ENCODE data around the gene SUPT4H1. TPM values are rescaled to one million over a fixed set of nuclear protein-coding genes. Genes with fewer than 3 reads are reported as not detected.

The SUPT4H1 gene
- total and polyA plus RNA-seq, 9 of the 15 experiments (the other 6 are each of a cell fraction or from before 2014, with no cell fraction given), result 62.1 to 320 (median 117) TPM

DNA sequence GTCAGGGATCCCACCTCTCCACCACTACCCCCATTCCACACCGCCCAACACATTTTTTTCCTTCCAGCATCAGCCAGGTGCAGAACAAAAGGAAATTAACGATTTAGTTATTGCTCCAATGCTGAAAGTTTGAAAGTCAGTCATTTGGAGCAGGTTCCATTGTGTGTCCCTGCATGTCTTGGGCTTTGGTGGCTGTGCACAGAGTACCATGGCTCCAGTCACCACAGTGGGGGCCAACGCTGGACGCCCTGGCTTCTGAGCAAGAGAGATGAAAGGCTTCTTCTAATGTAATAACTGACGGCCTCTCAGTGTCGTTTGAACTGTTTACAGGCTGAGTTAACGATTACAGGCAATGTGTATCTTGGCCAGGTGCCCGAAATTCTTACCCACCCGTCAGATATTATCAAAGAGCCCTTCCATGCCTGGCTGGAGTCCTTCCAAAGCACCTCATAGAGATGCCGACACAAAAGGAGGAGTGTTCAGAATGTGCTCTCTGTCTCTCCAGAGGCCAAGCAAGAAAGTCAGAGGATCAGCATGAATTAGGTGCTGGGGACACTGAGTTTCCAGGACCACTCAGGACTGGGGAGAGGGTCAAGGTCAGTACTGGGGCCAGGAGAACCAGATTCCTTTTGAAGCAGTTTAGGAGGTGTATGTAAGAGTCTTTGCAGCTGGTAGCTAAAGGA, 39.4 kb upstream of the SUPT4H1 start (continued):
- TF ChIP-seq, protein P1, sequence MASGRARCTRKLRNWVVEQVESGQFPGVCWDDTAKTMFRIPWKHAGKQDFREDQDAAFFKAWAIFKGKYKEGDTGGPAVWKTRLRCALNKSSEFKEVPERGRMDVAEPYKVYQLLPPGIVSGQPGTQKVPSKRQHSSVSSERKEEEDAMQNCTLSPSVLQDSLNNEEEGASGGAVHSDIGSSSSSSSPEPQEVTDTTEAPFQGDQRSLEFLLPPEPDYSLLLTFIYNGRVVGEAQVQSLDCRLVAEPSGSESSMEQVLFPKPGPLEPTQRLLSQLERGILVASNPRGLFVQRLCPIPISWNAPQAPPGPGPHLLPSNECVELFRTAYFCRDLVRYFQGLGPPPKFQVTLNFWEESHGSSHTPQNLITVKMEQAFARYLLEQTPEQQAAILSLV (tag; IDR thresholded peaks at IDR 0.05), result no peak
- TF ChIP-seq, protein P2, sequence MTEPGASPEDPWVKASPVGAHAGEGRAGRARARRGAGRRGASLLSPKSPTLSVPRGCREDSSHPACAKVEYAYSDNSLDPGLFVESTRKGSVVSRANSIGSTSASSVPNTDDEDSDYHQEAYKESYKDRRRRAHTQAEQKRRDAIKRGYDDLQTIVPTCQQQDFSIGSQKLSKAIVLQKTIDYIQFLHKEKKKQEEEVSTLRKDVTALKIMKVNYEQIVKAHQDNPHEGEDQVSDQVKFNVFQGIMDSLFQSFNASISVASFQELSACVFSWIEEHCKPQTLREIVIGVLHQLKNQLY (CRISPR knock-in tag; conservative IDR thresholded peaks at IDR 0.05), result no peak
- peak; percentile 36; the same call in 1 of the 2 replicates for TF ChIP-seq CBFA2T2 (conservative IDR thresholded peaks at IDR 0.05)
- TF ChIP-seq, protein P3, sequence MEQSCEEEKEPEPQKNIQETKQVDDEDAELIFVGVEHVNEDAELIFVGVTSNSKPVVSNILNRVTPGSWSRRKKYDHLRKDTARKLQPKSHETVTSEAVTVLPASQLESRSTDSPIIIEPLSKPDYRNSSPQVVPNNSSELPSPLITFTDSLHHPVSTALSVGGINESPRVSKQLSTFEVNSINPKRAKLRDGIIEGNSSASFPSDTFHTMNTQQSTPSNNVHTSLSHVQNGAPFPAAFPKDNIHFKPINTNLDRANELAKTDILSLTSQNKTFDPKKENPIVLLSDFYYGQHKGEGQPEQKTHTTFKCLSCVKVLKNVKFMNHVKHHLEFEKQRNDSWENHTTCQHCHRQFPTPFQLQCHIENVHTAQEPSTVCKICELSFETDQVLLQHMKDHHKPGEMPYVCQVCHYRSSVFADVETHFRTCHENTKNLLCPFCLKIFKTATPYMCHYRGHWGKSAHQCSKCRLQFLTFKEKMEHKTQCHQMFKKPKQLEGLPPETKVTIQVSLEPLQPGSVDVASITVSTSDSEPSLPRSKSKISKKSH (CRISPR knock-in tag; IDR thresholded peaks at IDR 0.05), result no peak
- TF ChIP-seq ZNF324 (CRISPR knock-in tag; IDR thresholded peaks at IDR 0.05), result no peak
- peak; percentile 41; the same call in 1 of the 2 replicates for TF ChIP-seq FOXJ2 (tag; IDR thresholded peaks at IDR 0.05)
- no peak for TF ChIP-seq ZSCAN32 (CRISPR knock-in tag; IDR thresholded peaks at IDR 0.05)
- TF ChIP-seq ZC3H11A (IDR thresholded peaks at IDR 0.05; ENCODE audit: low read depth, low read length), result no peak
- no peak for TF ChIP-seq U2AF2 (optimal IDR thresholded peaks at IDR 0.05; ENCODE audit: low read depth, low read length)
- no peak for TF ChIP-seq TGIF2 (CRISPR knock-in tag; IDR thresholded peaks at IDR 0.05)
- TF ChIP-seq L3MBTL2 (IDR thresholded peaks at IDR 0.05), result 0 out of 2 replicates have a peak, but pooled peaks have one; percentile 14
- TF ChIP-seq JUN (IDR thresholded peaks at IDR 0.05; ENCODE audit: borderline replicate concordance, low read depth, low read length), result peak; percentile 12; the same call in 1 of the 2 replicates
- TF ChIP-seq JUN (CRISPR knock-in tag; IDR thresholded peaks at IDR 0.05; ENCODE audit: borderline replicate concordance), result no peak
- TF ChIP-seq FOSL1 (tag; conservative IDR thresholded peaks at IDR 0.05), result peak; percentile 35; the same call in 1 of the 2 replicates
- no peak for TF ChIP-seq PHF8 (IDR thresholded peaks at IDR 0.05; ENCODE audit: borderline replicate concordance, low read length)
- TF ChIP-seq, protein P4, sequence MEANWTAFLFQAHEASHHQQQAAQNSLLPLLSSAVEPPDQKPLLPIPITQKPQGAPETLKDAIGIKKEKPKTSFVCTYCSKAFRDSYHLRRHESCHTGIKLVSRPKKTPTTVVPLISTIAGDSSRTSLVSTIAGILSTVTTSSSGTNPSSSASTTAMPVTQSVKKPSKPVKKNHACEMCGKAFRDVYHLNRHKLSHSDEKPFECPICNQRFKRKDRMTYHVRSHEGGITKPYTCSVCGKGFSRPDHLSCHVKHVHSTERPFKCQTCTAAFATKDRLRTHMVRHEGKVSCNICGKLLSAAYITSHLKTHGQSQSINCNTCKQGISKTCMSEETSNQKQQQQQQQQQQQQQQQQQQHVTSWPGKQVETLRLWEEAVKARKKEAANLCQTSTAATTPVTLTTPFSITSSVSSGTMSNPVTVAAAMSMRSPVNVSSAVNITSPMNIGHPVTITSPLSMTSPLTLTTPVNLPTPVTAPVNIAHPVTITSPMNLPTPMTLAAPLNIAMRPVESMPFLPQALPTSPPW (CRISPR knock-in tag; IDR thresholded peaks at IDR 0.05), result peak; percentile 42; the same call in 1 of the 2 replicates
- TF ChIP-seq EP300 (IDR thresholded peaks at IDR 0.05; ENCODE audit: low read length), result peak; percentile 85
- TF ChIP-seq POLR3G (IDR thresholded peaks at IDR 0.05; ENCODE audit: extremely low read depth, insufficient read length, insufficient replicate concordance), result no peak
- TF ChIP-seq C11orf30 (IDR thresholded peaks at IDR 0.05; ENCODE audit: low read depth), result no peak
- TF ChIP-seq ZNF778 (CRISPR knock-in tag; IDR thresholded peaks at IDR 0.05), result no peak
- TF ChIP-seq EHMT2 (IDR thresholded peaks at IDR 0.05), result 0 out of 2 replicates have a peak, but pooled peaks have one; percentile 39
- peak in 1 of 2 experiments; percentile 57; a peak in 2 of 4 replicates for TF ChIP-seq MAZ (CRISPR knock-in tag; conservative IDR thresholded peaks at IDR 0.05 in 1 of 2, IDR thresholded peaks at IDR 0.05 in 1 of 2)
- no peak for TF ChIP-seq BCL6 (CRISPR knock-in tag; IDR thresholded peaks at IDR 0.05)
- no peak for TF ChIP-seq WHSC1 (IDR thresholded peaks at IDR 0.05; ENCODE audit: low read length)
- no peak for TF ChIP-seq PURB (CRISPR knock-in tag; IDR thresholded peaks at IDR 0.05; ENCODE audit: low read depth)
- TF ChIP-seq FOXA1 (IDR thresholded peaks at IDR 0.05; ENCODE audit: borderline replicate concordance), result peak; percentile 72; the same call in 1 of the 2 replicates
